ENCODE measurements around the gene CNOT4.

GRCh38 chr7:135467207-135467711 lies 42.6 kb downstream of the CNOT4 start:
- TF ChIP-seq SUZ12 (IDR thresholded peaks at IDR 0.05), result no peak
- TF ChIP-seq FOXK2 (IDR thresholded peaks at IDR 0.05), result no peak
- no peak for TF ChIP-seq CTBP1 (IDR thresholded peaks at IDR 0.05; ENCODE audit: borderline replicate concordance)
